Left ventricle myocardium inferior (tissue), 1 donor: ENCODE data around the gene OSM. TPM values are rescaled to one million over a fixed set of nuclear protein-coding genes. Genes with fewer than 3 reads are reported as not detected.
"Not testable (repeated sequence)": the region's sequence is repeated elsewhere in the genome, so short reads cannot be mapped to it uniquely, and the experiment has no call there.

Experiments used
- DNase-seq: peaks from one replicate; pipeline ENCODE4 v3.0.0-alpha.2; 2020
- H3K27ac ChIP-seq: fragments of 200-600 bp; replicated peaks from 2 replicates; pipeline ENCODE4 v1.8.0; 2021
- H3K27me3 ChIP-seq: fragments of 200-600 bp; 2 replicates; pipeline ENCODE4 v1.8.0; 2021; ENCODE audit warnings: low read depth
- H3K36me3 ChIP-seq: fragments of 200-600 bp; 2 replicates; pipeline ENCODE4 v1.8.0; 2021
- H3K4me1 ChIP-seq: fragments of 200-600 bp; 2 replicates; pipeline ENCODE4 v1.8.0; 2021
- H3K4me3 ChIP-seq: fragments of 200-600 bp; 2 replicates; pipeline ENCODE4 v1.8.0; 2021; ENCODE audit warnings: mild to moderate bottlenecking, moderate library complexity
- H3K9me3 ChIP-seq: fragments of 200-600 bp; replicated peaks from 2 replicates; pipeline ENCODE4 v1.8.0; 2021
- CTCF ChIP-seq: fragments of 200-600 bp; IDR thresholded peaks from 2 replicates; pipeline ENCODE4 v1.8.0; 2021; ENCODE audit warnings: antibody characterized with exemption, mild to moderate bottlenecking, borderline replicate concordance
- intact Hi-C: fragments of 100-400 bp; cut with micrococcal nuclease; formaldehyde crosslinking; loops from one replicate; pipeline ENCODE4 v1.11.0; 2022
- total RNA-seq: library from RNA; stranded (reverse); fragmentation: NEBNext Ultra II Directional; extraction: Animal tissue kit (Norgen Biotek cat#: 25700); gene quantifications from one replicate; pipeline ENCODE4 v1.2.1, GENCODE V29; 2021
- donor health status: DM: no; HTN: yes; CAD: no; lungs with severe emphysema.

The OSM gene
- total RNA-seq, 1 donor from 2014 or later: not detected

- no peaks in the 10 kb centered on the region for H3K4me1 ChIP-seq
- TF ChIP-seq CTCF: no peak
- no peak overlapping the region for H3K27ac ChIP-seq
- H3K27me3 ChIP-seq: peaks cover 99% of the 10 kb centered on the region
- H3K9me3 ChIP-seq: no peaks in the 10 kb centered on the region
- intact Hi-C loops: no loop called here
- H3K4me3 ChIP-seq: no peak overlapping the region
- H3K36me3 ChIP-seq: no peaks in the 10 kb centered on the region
- DNase-seq: no peak
These were observed 46.9 kb downstream of the OSM start for GRCh38 chr22:30219668-30220278.

GRCh38 chr22:30219049-30219654 is 47.5 kb downstream of the OSM start:
- Histone ChIP-seq H3K27me3 (peaks cover 99% of the 10 kb centered on the region), H3K9me3 (no peaks in the 10 kb centered on the region), H3K4me1 (no peaks in the 10 kb centered on the region), H3K36me3 (no peaks in the 10 kb centered on the region), H3K27ac (no peak overlapping the region), H3K4me3 (no peak overlapping the region)
- TF ChIP-seq CTCF: no peak
- DNase-seq: no peak
- intact Hi-C loops: no loop called here

- no peak overlapping the region for H3K27ac ChIP-seq
- no peaks in the 10 kb centered on the region for H3K36me3 ChIP-seq
- no peaks in the 10 kb centered on the region for H3K9me3 ChIP-seq
- peaks cover 97% of the 10 kb centered on the region for H3K27me3 ChIP-seq
- DNase-seq: no peak
- peaks cover 4% of the 10 kb centered on the region for H3K4me1 ChIP-seq
- H3K4me3 ChIP-seq: no peak overlapping the region
- no peak for TF ChIP-seq CTCF
- intact Hi-C loops: no loop called here
These were observed 48.7 kb downstream of the OSM start for GRCh38 chr22:30217698-30218560.

GRCh38 chr22:30216710-30217109 is 49.9 kb downstream of the OSM start:
- H3K36me3 ChIP-seq: no peaks in the 10 kb centered on the region
- H3K4me3 ChIP-seq: no peak overlapping the region
- intact Hi-C loops: no loop called here
- H3K4me1 ChIP-seq: peaks cover 12% of the 10 kb centered on the region
- no peak for DNase-seq
- no peak for TF ChIP-seq CTCF
- peaks cover 92% of the 10 kb centered on the region for H3K27me3 ChIP-seq
- no peak overlapping the region for H3K27ac ChIP-seq
- H3K9me3 ChIP-seq: no peaks in the 10 kb centered on the region

GRCh38 chr22:30216272-30216671 is 50.4 kb downstream of the OSM start:
- H3K9me3 ChIP-seq, H3K4me3 ChIP-seq, DNase-seq, H3K36me3 ChIP-seq, intact Hi-C loops, H3K27ac ChIP-seq: not testable (repeated sequence)
- peaks cover 92% of the 10 kb centered on the region for H3K27me3 ChIP-seq
- H3K4me1 ChIP-seq: peaks cover 12% of the 10 kb centered on the region
